Coronary artery (tissue), 2 donors: ENCODE measurements around the gene LIPK.

ENCODE experiments used
- DNase-seq: peaks from one replicate; pipeline ENCODE4 v3.0.0-alpha.2; 2017; ENCODE audit warnings: low spot score
- H3K27ac ChIP-seq, 2 donors: fragments of 200-600 bp; sonication (generic); one replicate each; pipeline ENCODE4 v1.5.1; 2016 to 2019
- H3K4me3 ChIP-seq: fragments of 200-600 bp; sonication (generic); 2 replicates; pipeline ENCODE4 v1.5.1; 2016; ENCODE audit warnings: mild to moderate bottlenecking, moderate library complexity
- CTCF ChIP-seq: fragments of 200-600 bp; sonication (generic); IDR thresholded peaks from one replicate; pipeline ENCODE4 v1.5.1; 2019; ENCODE audit warnings: antibody characterized with exemption

Gene LIPK

DNA sequence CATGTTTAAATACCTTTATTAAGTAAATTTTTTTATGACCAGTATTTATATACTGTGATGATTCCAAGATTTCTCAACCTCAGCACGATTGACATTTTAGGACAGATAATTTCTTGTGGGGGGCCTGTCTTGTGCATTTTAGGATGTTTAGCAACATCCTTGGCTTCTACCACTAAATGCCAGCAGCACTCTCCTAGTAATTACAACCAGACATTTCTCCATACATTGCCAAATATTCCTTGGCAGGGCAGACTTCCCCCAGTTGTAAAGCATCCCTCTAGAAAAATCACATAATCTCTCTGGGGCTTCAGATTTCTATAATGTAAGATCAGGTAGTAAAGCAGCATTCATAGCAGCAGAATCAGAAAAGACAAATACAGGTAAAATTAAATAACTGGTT lies 88.7 kb downstream of the LIPK start:
- TF ChIP-seq CTCF: no peak
- Histone ChIP-seq H3K27ac (no peak overlapping the region), H3K4me3 (no peak overlapping the region)
- no peak for DNase-seq

DNA sequence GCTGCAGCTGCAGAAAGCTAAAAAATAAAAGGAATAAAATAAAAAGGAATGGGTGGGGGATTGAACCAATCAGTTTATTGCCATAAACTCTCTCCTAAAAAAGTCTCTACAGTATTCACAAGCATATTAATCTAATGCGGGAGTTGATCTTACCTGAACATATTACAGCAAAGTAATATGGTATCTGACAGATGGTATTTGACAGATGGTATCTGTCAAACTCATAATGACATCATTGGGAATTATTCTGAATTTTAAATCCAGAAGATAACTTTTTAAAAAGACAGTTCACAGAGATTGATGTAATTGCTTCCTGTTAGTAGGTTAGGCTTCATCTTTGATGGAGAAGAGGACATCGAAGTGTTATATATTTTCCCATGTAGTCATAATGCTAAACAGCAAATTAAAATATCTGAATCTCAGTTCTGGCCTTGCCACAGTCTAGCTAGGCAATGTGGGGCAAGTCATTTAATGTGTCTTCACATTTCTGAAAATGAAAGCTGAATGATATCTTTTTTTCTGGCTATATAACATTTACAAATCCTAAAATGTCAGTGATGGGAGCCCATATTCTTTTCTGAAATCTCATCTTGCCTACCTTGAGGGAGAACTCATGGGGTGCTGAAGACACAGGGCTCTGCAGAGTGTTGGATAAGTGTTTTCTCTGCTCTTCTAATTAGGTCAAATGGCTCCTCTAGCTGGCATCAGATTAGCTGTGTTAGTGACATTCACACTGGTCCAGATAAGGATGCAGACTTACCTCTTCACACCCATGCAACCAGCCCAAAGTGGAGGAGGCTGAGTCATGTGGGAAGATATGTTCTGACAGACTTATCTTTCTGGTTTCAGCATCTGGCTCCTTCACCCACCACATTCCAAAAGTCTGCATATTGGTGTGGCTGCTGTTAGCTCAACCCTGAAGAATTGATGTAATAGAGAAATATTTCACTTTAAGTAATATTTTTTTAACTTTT lies 94.4 kb downstream of the LIPK start:
- no peak for DNase-seq
- H3K27ac ChIP-seq: no peak overlapping the region
- TF ChIP-seq CTCF: no peak
- H3K4me3 ChIP-seq: no peak overlapping the region
